Stimulated activated memory B cell treated with anti-CD40 and anti-IgM and Interleukin-4, amounts not matched to agents 10 μg/mL and 1 μg/mL and 100 μg/mL, for 72 hours (primary cell): ENCODE data around the gene GJC2.

Source experiments
- ATAC-seq: fragments of 150-1000 bp; cut with Tn5 transposase; 2 replicates; pipeline ENCODE4 v1.10.0; 2021
- H3K27ac Mint-ChIP-seq: one replicate; pipeline ENCODE4 v1.8.0; 2022; ENCODE audit warnings: mild to moderate bottlenecking, mixed read lengths
- H3K27me3 Mint-ChIP-seq: one replicate; pipeline ENCODE4 v1.8.0; 2022; ENCODE audit warnings: mixed read lengths
- H3K36me3 Mint-ChIP-seq: one replicate; pipeline ENCODE4 v1.8.0; 2022; ENCODE audit warnings: mixed read lengths
- H3K4me1 Mint-ChIP-seq: one replicate; pipeline ENCODE4 v1.8.0; 2022; ENCODE audit warnings: mixed read lengths
- H3K4me3 Mint-ChIP-seq: one replicate; pipeline ENCODE4 v1.8.0; 2022; ENCODE audit warnings: mild to moderate bottlenecking, moderate library complexity, mixed read lengths
- H3K9me3 Mint-ChIP-seq: one replicate; pipeline ENCODE4 v1.8.0; 2022; ENCODE audit warnings: mixed read lengths

The GJC2 gene

GRCh38 chr1:228134591-228134990 lies 15.1 kb upstream of the GJC2 start:
- Mint-ChIP-seq H3K27me3 (peaks cover 8% of the 10 kb centered on the region), H3K4me1 (peaks cover 29% of the 10 kb centered on the region), H3K36me3 (no peaks in the 10 kb centered on the region), H3K9me3 (no peaks in the 10 kb centered on the region), H3K4me3 (no peak overlapping the region), H3K27ac (no peak overlapping the region)
- ATAC-seq: no peak

GRCh38 chr1:228136901-228137300 lies 12.8 kb upstream of the GJC2 start:
- H3K27ac Mint-ChIP-seq: peak overlapping the region; percentile 57
- no peaks in the 10 kb centered on the region for H3K9me3 Mint-ChIP-seq
- no peak for ATAC-seq
- H3K27me3 Mint-ChIP-seq: peaks cover 8% of the 10 kb centered on the region
- peaks cover 32% of the 10 kb centered on the region for H3K4me1 Mint-ChIP-seq
- H3K36me3 Mint-ChIP-seq: no peaks in the 10 kb centered on the region
- no peak overlapping the region for H3K4me3 Mint-ChIP-seq

- H3K27me3 Mint-ChIP-seq: peaks cover 6% of the 10 kb centered on the region
- H3K27ac Mint-ChIP-seq: peak overlapping the region; percentile 58
- H3K36me3 Mint-ChIP-seq: peaks cover 10% of the 10 kb centered on the region
- no peaks in the 10 kb centered on the region for H3K9me3 Mint-ChIP-seq
- H3K4me1 Mint-ChIP-seq: peaks cover 57% of the 10 kb centered on the region
- peak overlapping the region; percentile 71 for H3K4me3 Mint-ChIP-seq
- no peak for ATAC-seq
Measured at GRCh38 chr1:228139406-228139930, 10.3 kb upstream of the GJC2 start.

GRCh38 chr1:228139931-228140723 lies 9.6 kb upstream of the GJC2 start, which contains the start of gene GUK1:
Gene GUK1 (plus strand): TSS chr1:228140279. CDS start chr1:228140303, 24 bp downstream.
- Mint-ChIP-seq H3K36me3 (peaks cover 10% of the 10 kb centered on the region), H3K4me3 (peak within 1 kb of the TSS; percentile 71), H3K9me3 (no peaks in the 10 kb centered on the region), H3K4me1 (peaks cover 63% of the 10 kb centered on the region), H3K27me3 (no peaks in the 10 kb centered on the region), H3K27ac (peak within 1 kb of the TSS; percentile 58)
- peak; percentile 98 for ATAC-seq

GRCh38 chr1:228140724-228141225 lies 9.0 kb upstream of the GJC2 start:
- peaks cover 10% of the 10 kb centered on the region for H3K36me3 Mint-ChIP-seq
- no peak for ATAC-seq
- peak overlapping the region; percentile 71 for H3K4me3 Mint-ChIP-seq
- peaks cover 63% of the 10 kb centered on the region for H3K4me1 Mint-ChIP-seq
- peak overlapping the region; percentile 58 for H3K27ac Mint-ChIP-seq
- H3K9me3 Mint-ChIP-seq: no peaks in the 10 kb centered on the region
- H3K27me3 Mint-ChIP-seq: no peaks in the 10 kb centered on the region

- H3K27ac Mint-ChIP-seq: peak overlapping the region; percentile 58
- peaks cover 10% of the 10 kb centered on the region for H3K36me3 Mint-ChIP-seq
- peak overlapping the region; percentile 71 for H3K4me3 Mint-ChIP-seq
- ATAC-seq: no peak
- H3K9me3 Mint-ChIP-seq: no peaks in the 10 kb centered on the region
- H3K27me3 Mint-ChIP-seq: no peaks in the 10 kb centered on the region
- H3K4me1 Mint-ChIP-seq: peaks cover 63% of the 10 kb centered on the region
Measured at GRCh38 chr1:228141226-228142044, 8.3 kb upstream of the GJC2 start.

GRCh38 chr1:228142155-228142691 lies 7.5 kb upstream of the GJC2 start:
- no peak for ATAC-seq
- H3K36me3 Mint-ChIP-seq: peaks cover 10% of the 10 kb centered on the region
- H3K4me1 Mint-ChIP-seq: peaks cover 59% of the 10 kb centered on the region
- no peak overlapping the region for H3K27ac Mint-ChIP-seq
- no peaks in the 10 kb centered on the region for H3K9me3 Mint-ChIP-seq
- peak overlapping the region; percentile 71 for H3K4me3 Mint-ChIP-seq
- H3K27me3 Mint-ChIP-seq: no peaks in the 10 kb centered on the region

GRCh38 chr1:228142701-228143136 lies 7.0 kb upstream of the GJC2 start:
- no peak for ATAC-seq
- Mint-ChIP-seq H3K9me3 (no peaks in the 10 kb centered on the region), H3K27ac (peak overlapping the region; percentile 17), H3K4me1 (peaks cover 55% of the 10 kb centered on the region), H3K4me3 (peak overlapping the region; percentile 71), H3K27me3 (no peaks in the 10 kb centered on the region), H3K36me3 (peaks cover 10% of the 10 kb centered on the region)

- no peak for ATAC-seq
- Mint-ChIP-seq H3K4me3 (no peak overlapping the region), H3K9me3 (no peaks in the 10 kb centered on the region), H3K27me3 (no peaks in the 10 kb centered on the region), H3K36me3 (peaks cover 10% of the 10 kb centered on the region), H3K27ac (peak overlapping the region; percentile 17), H3K4me1 (peaks cover 47% of the 10 kb centered on the region)
Measured at GRCh38 chr1:228143480-228144192, 6.1 kb upstream of the GJC2 start.

- H3K9me3 Mint-ChIP-seq: no peaks in the 10 kb centered on the region
- H3K4me3 Mint-ChIP-seq: peak overlapping the region; percentile 26
- peaks cover 10% of the 10 kb centered on the region for H3K36me3 Mint-ChIP-seq
- H3K4me1 Mint-ChIP-seq: peaks cover 43% of the 10 kb centered on the region
- no peaks in the 10 kb centered on the region for H3K27me3 Mint-ChIP-seq
- H3K27ac Mint-ChIP-seq: no peak overlapping the region
- ATAC-seq: no peak
Measured at GRCh38 chr1:228144193-228144992, 5.3 kb upstream of the GJC2 start.

GRCh38 chr1:228144993-228145343 lies 4.8 kb upstream of the GJC2 start:
- ATAC-seq: no peak
- H3K4me1 Mint-ChIP-seq: peaks cover 43% of the 10 kb centered on the region
- H3K36me3 Mint-ChIP-seq: peaks cover 10% of the 10 kb centered on the region
- peak overlapping the region; percentile 26 for H3K4me3 Mint-ChIP-seq
- H3K9me3 Mint-ChIP-seq: no peaks in the 10 kb centered on the region
- H3K27me3 Mint-ChIP-seq: no peaks in the 10 kb centered on the region
- no peak overlapping the region for H3K27ac Mint-ChIP-seq

- no peaks in the 10 kb centered on the region for H3K27me3 Mint-ChIP-seq
- peaks cover 10% of the 10 kb centered on the region for H3K36me3 Mint-ChIP-seq
- ATAC-seq: no peak
- H3K9me3 Mint-ChIP-seq: no peaks in the 10 kb centered on the region
- no peak overlapping the region for H3K4me3 Mint-ChIP-seq
- H3K4me1 Mint-ChIP-seq: peaks cover 43% of the 10 kb centered on the region
- no peak overlapping the region for H3K27ac Mint-ChIP-seq
Measured at GRCh38 chr1:228145463-228146416, 4.0 kb upstream of the GJC2 start.
